Measurements from ENCODE around the gene HOPX.

- TF ChIP-seq CTCF (IDR thresholded peaks at IDR 0.05) (no peak), POLR2A (IDR thresholded peaks at IDR 0.05) (no peak)
These were observed 22.3 kb upstream of the HOPX start for GRCh38 chr4:56703378-56703777.
